Sigmoid colon (tissue), 4 donors: ENCODE data around the gene DOCK1.

Source experiments
- EP300 ChIP-seq, 4 donors: sonication (generic); formaldehyde crosslinking; IDR thresholded peaks; one replicate each; pipeline ENCODE4 v1.6.1; 2017; ENCODE audit warnings: antibody characterized with exemption in 4 of 4
- POLR2A ChIP-seq, 2 donors: fragments of 450-650 bp; IDR thresholded peaks; one replicate each; pipeline ENCODE4 v1.6.1; 2016; ENCODE audit warnings: antibody characterized with exemption in 2 of 2, mild to moderate bottlenecking in 2 of 2, moderate library complexity in 2 of 2
- TF ChIP-seq, protein P1 (sequence below), 4 experiments: fragments of 450-650 bp in 3 of 4; fragments of 200-600 bp in 1 of 4; IDR thresholded peaks; one replicate each; pipeline ENCODE4 v1.5.1; 2016 to 2019; ENCODE audit warnings: antibody characterized with exemption in 4 of 4, mild to moderate bottlenecking in 3 of 4, moderate library complexity in 2 of 4

DNA sequence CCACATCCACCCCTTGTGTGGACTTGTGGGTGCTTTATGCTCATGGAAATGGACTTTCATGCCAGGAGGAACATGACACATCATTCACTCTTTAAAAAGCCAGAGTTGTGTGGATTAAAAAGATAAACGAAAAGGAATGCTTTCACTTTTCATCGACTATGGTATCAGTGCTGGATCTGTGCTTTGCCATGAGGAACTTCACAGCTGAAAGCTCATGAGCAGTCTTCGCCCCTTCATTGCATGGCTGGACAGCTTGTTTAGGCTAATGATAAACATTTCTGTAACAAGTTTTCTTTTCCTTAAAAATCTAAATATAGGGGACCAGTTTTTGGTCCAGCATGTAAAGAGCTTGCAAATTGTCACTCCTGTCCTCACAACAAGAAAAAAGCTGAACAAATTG, 470.2 kb downstream of the DOCK1 start:
- TF ChIP-seq EP300 (IDR thresholded peaks at IDR 0.05) (no peak), POLR2A (IDR thresholded peaks at IDR 0.05) (no peak)
- TF ChIP-seq, protein P1, sequence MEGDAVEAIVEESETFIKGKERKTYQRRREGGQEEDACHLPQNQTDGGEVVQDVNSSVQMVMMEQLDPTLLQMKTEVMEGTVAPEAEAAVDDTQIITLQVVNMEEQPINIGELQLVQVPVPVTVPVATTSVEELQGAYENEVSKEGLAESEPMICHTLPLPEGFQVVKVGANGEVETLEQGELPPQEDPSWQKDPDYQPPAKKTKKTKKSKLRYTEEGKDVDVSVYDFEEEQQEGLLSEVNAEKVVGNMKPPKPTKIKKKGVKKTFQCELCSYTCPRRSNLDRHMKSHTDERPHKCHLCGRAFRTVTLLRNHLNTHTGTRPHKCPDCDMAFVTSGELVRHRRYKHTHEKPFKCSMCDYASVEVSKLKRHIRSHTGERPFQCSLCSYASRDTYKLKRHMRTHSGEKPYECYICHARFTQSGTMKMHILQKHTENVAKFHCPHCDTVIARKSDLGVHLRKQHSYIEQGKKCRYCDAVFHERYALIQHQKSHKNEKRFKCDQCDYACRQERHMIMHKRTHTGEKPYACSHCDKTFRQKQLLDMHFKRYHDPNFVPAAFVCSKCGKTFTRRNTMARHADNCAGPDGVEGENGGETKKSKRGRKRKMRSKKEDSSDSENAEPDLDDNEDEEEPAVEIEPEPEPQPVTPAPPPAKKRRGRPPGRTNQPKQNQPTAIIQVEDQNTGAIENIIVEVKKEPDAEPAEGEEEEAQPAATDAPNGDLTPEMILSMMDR (IDR thresholded peaks at IDR 0.05), result no peak
